AG20443 (cell line): Measurements from ENCODE around the gene ATP6V1G1.
"Not testable (repeated sequence)": the region's sequence is repeated elsewhere in the genome, so short reads cannot be mapped to it uniquely, and the experiment has no call there.

Source experiments
- DNase-seq: peaks from one replicate; pipeline ENCODE4 v3.0.0; 2012; ENCODE audit warnings: low spot score, mixed read lengths

The ATP6V1G1 gene, protein sequence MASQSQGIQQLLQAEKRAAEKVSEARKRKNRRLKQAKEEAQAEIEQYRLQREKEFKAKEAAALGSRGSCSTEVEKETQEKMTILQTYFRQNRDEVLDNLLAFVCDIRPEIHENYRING

GRCh38 chr9:114587345-114588202 is at the start of gene ATP6V1G1:
Gene ATP6V1G1 (plus strand): TSS chr9:114587769. CDS start chr9:114587839, 70 bp downstream.
- DNase-seq, result peak; percentile 99

- no peak for DNase-seq
These were observed 49.3 kb upstream of the ATP6V1G1 start for GRCh38 chr9:114538241-114538640.

GRCh38 chr9:114539701-114540380 is 47.7 kb upstream of the ATP6V1G1 start:
- DNase-seq, result no peak

- no peak for DNase-seq
These were observed 42.5 kb upstream of the ATP6V1G1 start for GRCh38 chr9:114545055-114545454.

DNA sequence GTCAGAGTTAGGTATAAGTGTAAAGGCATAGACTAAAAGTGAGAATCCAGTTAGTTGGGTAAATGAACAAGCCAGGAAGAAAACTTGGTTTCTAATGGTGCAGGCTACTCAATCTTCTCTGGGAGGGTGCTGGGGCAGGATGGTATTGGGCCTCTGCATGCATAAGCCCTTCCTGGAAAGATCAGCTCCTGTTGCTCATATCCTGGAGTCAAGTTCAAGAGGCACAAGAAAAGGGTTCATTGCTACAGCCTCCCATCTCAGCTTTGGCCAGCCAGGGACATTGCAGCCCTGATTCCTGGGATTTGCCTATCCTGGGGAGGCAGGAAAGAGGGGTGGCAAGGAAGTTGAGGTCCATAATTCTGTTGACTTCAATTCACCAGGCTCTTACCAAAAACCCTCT is 40.7 kb upstream of the ATP6V1G1 start:
- no peak for DNase-seq

DNA sequence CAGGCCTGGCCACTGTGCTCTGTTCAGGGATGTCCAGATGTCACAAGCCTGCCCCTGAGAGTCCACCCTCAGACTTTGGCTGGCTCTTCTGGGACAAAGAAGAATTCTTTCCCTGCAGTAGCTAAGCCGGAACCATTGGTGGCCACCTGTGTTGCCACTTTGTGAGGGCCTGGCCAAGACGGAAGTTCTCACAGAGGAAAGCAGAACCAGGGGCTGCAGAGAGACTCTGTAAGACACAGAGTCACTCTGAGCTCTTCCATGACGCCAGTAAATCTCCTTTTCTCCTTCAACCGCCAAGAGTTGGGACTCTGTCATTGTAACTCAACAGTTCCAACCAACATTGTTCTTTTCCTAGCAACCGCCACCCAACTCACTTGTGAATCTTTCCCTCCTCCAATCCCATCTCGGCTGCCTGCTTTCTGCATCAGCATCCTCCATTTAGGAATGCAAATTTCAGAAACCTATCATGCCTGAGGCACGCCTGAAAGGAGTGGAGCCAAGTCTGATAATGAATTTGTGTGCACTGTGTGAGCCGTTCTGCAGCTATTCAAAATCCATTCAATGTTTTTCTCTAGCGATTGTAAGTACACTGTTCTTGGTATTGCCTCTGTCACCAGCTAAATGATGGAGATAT is 37.8 kb upstream of the ATP6V1G1 start:
- peak; percentile 59 for DNase-seq

GRCh38 chr9:114551750-114552685 is 35.6 kb upstream of the ATP6V1G1 start:
- DNase-seq, result peak; percentile 96

DNA sequence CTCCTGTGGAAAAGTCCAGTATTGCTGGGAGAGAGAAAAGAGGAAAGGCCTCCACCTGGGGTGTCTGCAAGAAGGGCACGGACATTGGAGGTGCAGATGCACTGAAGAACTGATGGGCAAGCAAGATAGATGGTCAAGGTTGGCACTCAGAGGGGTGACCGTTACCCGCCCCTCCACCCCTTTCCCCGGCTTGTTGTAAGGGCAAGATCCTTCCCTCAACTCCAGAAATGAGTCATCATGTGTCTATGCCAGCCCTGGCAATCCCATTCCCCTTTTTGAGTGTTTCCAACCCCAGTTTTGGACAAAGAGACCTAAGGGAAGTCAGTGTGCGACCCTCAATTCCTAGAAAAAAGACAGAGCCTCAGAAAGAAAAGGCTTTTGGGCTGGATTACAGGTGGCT is 34.9 kb upstream of the ATP6V1G1 start:
- DNase-seq, result no peak

GRCh38 chr9:114553202-114553601 is 34.4 kb upstream of the ATP6V1G1 start:
- no peak for DNase-seq

- DNase-seq, result no peak
These were observed 31.9 kb upstream of the ATP6V1G1 start for GRCh38 chr9:114555696-114556095.

DNA sequence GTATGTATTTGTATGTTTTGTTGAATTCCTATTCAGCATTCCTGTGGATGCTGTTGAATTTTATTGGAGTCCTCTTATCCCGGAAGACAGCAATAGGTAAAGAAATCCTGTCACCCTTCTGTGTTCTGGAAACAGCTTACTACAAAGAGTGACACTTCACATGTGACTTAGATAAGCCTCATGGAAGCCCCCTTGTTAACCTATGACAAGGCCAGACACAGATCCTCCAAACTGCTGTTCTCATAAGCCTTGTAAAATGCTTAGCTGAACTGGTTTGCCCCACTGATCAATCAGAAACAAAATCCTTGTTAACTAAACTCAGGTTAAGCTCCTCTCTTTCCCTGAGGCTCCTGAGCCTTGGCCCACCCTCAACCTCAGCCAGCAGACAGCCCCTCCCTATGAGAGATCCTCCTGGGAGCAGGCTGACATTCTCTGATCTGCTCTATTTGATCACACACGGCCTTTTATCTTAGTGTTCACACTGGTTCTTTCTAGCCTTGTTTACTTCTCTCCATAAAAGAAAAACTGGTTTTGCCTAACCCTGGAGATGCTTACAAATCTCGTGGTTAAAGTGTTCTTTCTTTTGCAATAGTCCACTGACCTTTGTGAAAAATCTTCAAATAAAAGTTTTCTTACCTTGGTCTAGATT is 29.4 kb upstream of the ATP6V1G1 start:
- DNase-seq, result no peak

GRCh38 chr9:114559830-114560513 is 27.6 kb upstream of the ATP6V1G1 start:
- DNase-seq, result no peak

GRCh38 chr9:114560956-114561355 is 26.6 kb upstream of the ATP6V1G1 start:
- no peak for DNase-seq

GRCh38 chr9:114561771-114562170 is 25.8 kb upstream of the ATP6V1G1 start:
- no peak for DNase-seq

DNA sequence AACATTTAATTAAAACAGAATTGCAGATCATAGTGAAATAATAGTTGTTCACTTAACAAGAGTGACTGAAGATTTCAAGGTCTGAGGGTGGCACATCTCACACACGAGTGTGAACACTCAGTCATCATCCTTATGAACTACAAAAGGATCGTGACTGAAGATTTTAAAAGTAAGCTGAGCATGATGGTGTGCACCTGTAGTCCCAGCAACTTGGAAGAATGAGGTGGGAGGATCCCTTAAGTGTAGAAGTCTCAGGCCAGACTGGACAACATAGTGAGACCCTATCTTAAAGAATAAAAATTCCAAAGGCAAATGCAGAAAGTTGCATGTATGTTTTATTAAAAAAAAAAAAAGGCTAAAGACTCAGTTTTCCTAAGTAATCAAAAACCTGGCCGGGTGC is 22.4 kb upstream of the ATP6V1G1 start:
- DNase-seq, result no peak

GRCh38 chr9:114570742-114571141 is 16.8 kb upstream of the ATP6V1G1 start:
- no peak for DNase-seq

GRCh38 chr9:114571391-114571790 is 16.2 kb upstream of the ATP6V1G1 start:
- DNase-seq, result no peak

DNA sequence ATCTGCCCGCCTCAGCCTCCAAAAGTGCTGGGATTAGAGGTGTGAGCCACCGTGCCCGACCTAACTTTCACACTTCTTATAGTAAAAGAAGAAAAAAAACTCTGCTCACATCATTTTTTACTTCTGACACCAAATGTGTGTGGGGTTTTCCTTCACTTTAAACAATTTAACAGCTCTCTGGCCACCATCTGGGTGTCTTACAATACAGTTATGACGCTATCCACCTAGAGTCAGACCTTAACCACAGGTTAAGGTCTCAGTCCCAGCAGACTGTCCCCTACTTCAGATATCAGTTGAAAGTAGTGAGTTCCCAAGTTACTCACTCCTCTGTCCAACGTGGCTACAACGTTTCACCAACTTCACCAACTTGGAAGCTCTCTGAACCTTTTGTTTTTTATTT is 15.4 kb upstream of the ATP6V1G1 start:
- no peak for DNase-seq

GRCh38 chr9:114574438-114574837 is 13.1 kb upstream of the ATP6V1G1 start:
- DNase-seq, result no peak

GRCh38 chr9:114576779-114577178 is 10.8 kb upstream of the ATP6V1G1 start:
- not testable (repeated sequence) for DNase-seq
